Measurements from ENCODE around the gene B3GNT3.

DNA sequence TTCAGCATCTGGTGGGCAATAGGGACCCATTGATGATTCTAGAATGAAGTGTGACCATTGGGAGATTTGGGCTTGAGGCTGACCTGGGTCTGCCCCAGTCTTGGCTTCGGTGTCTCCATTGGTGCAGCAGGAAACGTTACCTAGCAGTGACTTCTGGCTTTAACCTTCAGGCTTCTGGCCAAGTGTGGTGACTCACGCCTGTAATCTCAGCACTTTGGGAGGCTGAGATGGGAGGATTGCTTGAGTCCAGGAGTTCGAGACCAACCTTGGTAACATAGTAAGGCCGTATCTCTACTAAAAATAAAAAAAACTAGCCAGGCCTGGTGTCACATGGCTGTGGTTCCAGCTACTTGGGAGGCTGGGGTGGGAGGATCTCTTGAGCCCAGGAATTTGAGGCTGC is 36.4 kb upstream of the B3GNT3 start:
- TF ChIP-seq, protein P1, sequence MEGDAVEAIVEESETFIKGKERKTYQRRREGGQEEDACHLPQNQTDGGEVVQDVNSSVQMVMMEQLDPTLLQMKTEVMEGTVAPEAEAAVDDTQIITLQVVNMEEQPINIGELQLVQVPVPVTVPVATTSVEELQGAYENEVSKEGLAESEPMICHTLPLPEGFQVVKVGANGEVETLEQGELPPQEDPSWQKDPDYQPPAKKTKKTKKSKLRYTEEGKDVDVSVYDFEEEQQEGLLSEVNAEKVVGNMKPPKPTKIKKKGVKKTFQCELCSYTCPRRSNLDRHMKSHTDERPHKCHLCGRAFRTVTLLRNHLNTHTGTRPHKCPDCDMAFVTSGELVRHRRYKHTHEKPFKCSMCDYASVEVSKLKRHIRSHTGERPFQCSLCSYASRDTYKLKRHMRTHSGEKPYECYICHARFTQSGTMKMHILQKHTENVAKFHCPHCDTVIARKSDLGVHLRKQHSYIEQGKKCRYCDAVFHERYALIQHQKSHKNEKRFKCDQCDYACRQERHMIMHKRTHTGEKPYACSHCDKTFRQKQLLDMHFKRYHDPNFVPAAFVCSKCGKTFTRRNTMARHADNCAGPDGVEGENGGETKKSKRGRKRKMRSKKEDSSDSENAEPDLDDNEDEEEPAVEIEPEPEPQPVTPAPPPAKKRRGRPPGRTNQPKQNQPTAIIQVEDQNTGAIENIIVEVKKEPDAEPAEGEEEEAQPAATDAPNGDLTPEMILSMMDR (IDR thresholded peaks at IDR 0.05), result no peak
- no peak for TF ChIP-seq POLR2A (IDR thresholded peaks at IDR 0.05; ENCODE audit: low read depth)
- TF ChIP-seq EP300 (IDR thresholded peaks at IDR 0.05), result no peak
- no peak for TF ChIP-seq POLR2AphosphoS5 (IDR thresholded peaks at IDR 0.05)

Data from esophagus muscularis mucosa (tissue), 4 donors.